Gastrocnemius medialis (tissue), 4 donors: ENCODE data around the gene PDE4D.

Experiments
- POLR2A ChIP-seq, 2 donors: fragments of 450-650 bp; IDR thresholded peaks; one replicate each; pipeline ENCODE4 v1.6.1; 2017; ENCODE audit warnings: antibody characterized with exemption in 2 of 2, mild to moderate bottlenecking in 2 of 2, moderate library complexity in 2 of 2
- TF ChIP-seq, protein P1 (sequence below), 5 experiments: fragments of 450-650 bp in 3 of 5; fragments of 200-600 bp in 2 of 5; sonication (generic) in 2 of 5; IDR thresholded peaks in 4 of 5; conservative IDR thresholded peaks in 1 of 5; 1 replicate in 4 of 5; 2 replicates in 1 of 5; pipeline ENCODE4 v1.5.1; 2016 to 2019; ENCODE audit warnings: antibody characterized with exemption in 5 of 5, mild to moderate bottlenecking in 3 of 5, moderate library complexity in 3 of 5

DNA sequence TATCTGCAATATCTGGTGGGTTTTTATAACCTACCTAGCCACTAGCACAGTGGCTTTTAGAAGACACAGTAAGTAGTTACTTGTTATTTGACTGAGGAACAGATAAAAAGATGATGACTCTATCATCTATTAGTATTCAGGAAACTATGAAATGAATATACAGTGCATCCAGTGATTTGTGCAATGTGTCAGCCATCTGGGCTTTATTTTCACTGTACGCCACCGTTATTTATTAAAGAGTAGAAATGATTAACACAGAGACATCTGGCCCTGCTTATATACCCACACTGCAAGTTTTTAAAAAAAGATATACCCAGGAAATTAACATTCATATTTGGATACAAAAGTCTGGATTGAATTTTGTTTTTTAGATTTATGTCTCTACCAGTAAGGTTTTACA, 408.4 kb downstream of the PDE4D start:
- TF ChIP-seq POLR2A (IDR thresholded peaks at IDR 0.05), result no peak
- TF ChIP-seq, protein P1, sequence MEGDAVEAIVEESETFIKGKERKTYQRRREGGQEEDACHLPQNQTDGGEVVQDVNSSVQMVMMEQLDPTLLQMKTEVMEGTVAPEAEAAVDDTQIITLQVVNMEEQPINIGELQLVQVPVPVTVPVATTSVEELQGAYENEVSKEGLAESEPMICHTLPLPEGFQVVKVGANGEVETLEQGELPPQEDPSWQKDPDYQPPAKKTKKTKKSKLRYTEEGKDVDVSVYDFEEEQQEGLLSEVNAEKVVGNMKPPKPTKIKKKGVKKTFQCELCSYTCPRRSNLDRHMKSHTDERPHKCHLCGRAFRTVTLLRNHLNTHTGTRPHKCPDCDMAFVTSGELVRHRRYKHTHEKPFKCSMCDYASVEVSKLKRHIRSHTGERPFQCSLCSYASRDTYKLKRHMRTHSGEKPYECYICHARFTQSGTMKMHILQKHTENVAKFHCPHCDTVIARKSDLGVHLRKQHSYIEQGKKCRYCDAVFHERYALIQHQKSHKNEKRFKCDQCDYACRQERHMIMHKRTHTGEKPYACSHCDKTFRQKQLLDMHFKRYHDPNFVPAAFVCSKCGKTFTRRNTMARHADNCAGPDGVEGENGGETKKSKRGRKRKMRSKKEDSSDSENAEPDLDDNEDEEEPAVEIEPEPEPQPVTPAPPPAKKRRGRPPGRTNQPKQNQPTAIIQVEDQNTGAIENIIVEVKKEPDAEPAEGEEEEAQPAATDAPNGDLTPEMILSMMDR (IDR thresholded peaks at IDR 0.05 in 4 of 5, conservative IDR thresholded peaks at IDR 0.05 in 1 of 5), result no peak
